Thymus (tissue), 11 donors: Measurements from ENCODE around the gene CWH43. TPM values are rescaled to one million over a fixed set of nuclear protein-coding genes. Genes with fewer than 3 reads are reported as not detected.
"Not testable (repeated sequence)": the region's sequence is repeated elsewhere in the genome, so short reads cannot be mapped to it uniquely, and the experiment has no call there.

Experiments
- DNase-seq, 9 donors: peaks; one replicate each; pipeline ENCODE4 v3.0.0-alpha.2; 2013; ENCODE audit warnings: low spot score in 9 of 9, low read depth in 6 of 9, missing footprints in 1 of 9
- H3K27ac ChIP-seq, 2 donors: one replicate each; pipeline ENCODE4 v1.5.1; 2013; ENCODE audit warnings: control low read depth in 1 of 2, low read depth in 1 of 2, low read length in 1 of 2, mild to moderate bottlenecking in 1 of 2, moderate library complexity in 1 of 2
- H3K27me3 ChIP-seq, 2 donors: one replicate each; pipeline ENCODE4 v1.5.1; 2013; ENCODE audit warnings: low read length in 1 of 2; ENCODE audit not compliant: control insufficient read depth in 2 of 2, insufficient read depth in 1 of 2
- H3K36me3 ChIP-seq, 2 donors: one replicate each; pipeline ENCODE4 v1.5.1; 2013; ENCODE audit warnings: low read length in 1 of 2, mild to moderate bottlenecking in 1 of 2, moderate library complexity in 1 of 2; ENCODE audit not compliant: control insufficient read depth in 2 of 2, insufficient read depth in 2 of 2
- H3K4me1 ChIP-seq, 2 donors: one replicate each; pipeline ENCODE4 v1.5.1; 2013; ENCODE audit warnings: low read length in 2 of 2; ENCODE audit not compliant: control insufficient read depth in 2 of 2, insufficient read depth in 2 of 2
- H3K4me3 ChIP-seq, 2 donors: one replicate each; pipeline ENCODE4 v1.5.1; 2013; ENCODE audit warnings: low read length in 2 of 2, control low read depth in 1 of 2, mild to moderate bottlenecking in 1 of 2
- H3K9me3 ChIP-seq, 2 donors: one replicate each; pipeline ENCODE4 v1.5.1; 2013; ENCODE audit warnings: low read length in 1 of 2, mild to moderate bottlenecking in 1 of 2; ENCODE audit not compliant: control insufficient read depth in 2 of 2, insufficient read depth in 1 of 2
- WGBS: extraction: QIAGEN DNeasy Blood & Tissue Kit; methylation state at CpG from one replicate; pipeline ENCODE4 v1.1.7; 2013; 5-methylcytosine and 5-hydroxymethylcytosine counted together
- polyA plus RNA-seq: library from polyadenylated mRNA; stranded (reverse); fragments of 200-250 nt; gene quantifications from one replicate; pipeline ENCODE4 v1.2.3, GENCODE V29; 2013
- total RNA-seq: library from RNA; stranded (reverse); fragments of 120-200 nt; gene quantifications from one replicate; pipeline ENCODE4 v1.2.4, GENCODE V29; 2013
- donor health status: healthy.

CWH43 gene
- total and polyA plus RNA-seq, 2 donors: 0.09 to 1.3 TPM

- DNase-seq: no peak
- Histone ChIP-seq H3K27me3 (no peaks in the 10 kb centered on the region), H3K36me3 (no peaks in the 10 kb centered on the region), H3K4me3 (no peak overlapping the region), H3K9me3 (no peaks in the 10 kb centered on the region), H3K4me1 (no peaks in the 10 kb centered on the region), H3K27ac (no peak overlapping the region)
- 98% methylated on average over 1 of the region's 1 CpG for WGBS
Observed at GRCh38 chr4:48967631-48968030, 18.4 kb upstream of the CWH43 start.

- Histone ChIP-seq H3K27ac (no peak overlapping the region), H3K27me3 (no peaks in the 10 kb centered on the region), H3K4me1 (no peaks in the 10 kb centered on the region), H3K9me3 (no peaks in the 10 kb centered on the region), H3K4me3 (no peak overlapping the region), H3K36me3 (no peaks in the 10 kb centered on the region)
- DNase-seq: no peak
- 92% methylated on average over 4 of the region's 4 CpGs for WGBS
Observed at GRCh38 chr4:48968814-48969213, 17.3 kb upstream of the CWH43 start.

GRCh38 chr4:48970471-48970921 is 15.6 kb upstream of the CWH43 start:
- Histone ChIP-seq H3K27me3 (peaks cover 0 to 2% of the 10 kb centered on the region in 2 donors), H3K4me1 (no peaks in the 10 kb centered on the region), H3K27ac (no peak overlapping the region), H3K9me3 (no peaks in the 10 kb centered on the region), H3K4me3 (no peak overlapping the region), H3K36me3 (no peaks in the 10 kb centered on the region)
- DNase-seq: no peak
- WGBS: 92% methylated on average over 3 of the region's 3 CpGs

GRCh38 chr4:48974979-48975640 is 11.0 kb upstream of the CWH43 start:
- Histone ChIP-seq H3K4me3 (no peak overlapping the region), H3K27me3 (peaks cover 0 to 4% of the 10 kb centered on the region in 2 donors), H3K4me1 (no peaks in the 10 kb centered on the region), H3K27ac (no peak overlapping the region), H3K36me3 (no peaks in the 10 kb centered on the region), H3K9me3 (no peaks in the 10 kb centered on the region)
- 85% methylated on average over 2 of the region's 2 CpGs for WGBS
- no peak for DNase-seq

GRCh38 chr4:48976041-48976440 is 10.0 kb upstream of the CWH43 start:
- 94% methylated on average over 4 of the region's 4 CpGs for WGBS

GRCh38 chr4:48979914-48980579 is 6.0 kb upstream of the CWH43 start:
- H3K4me3 ChIP-seq: no peak overlapping the region
- no peak overlapping the region for H3K27ac ChIP-seq
- peaks cover 0 to 7% of the 10 kb centered on the region in 2 donors for H3K27me3 ChIP-seq
- DNase-seq: no peak
- H3K4me1 ChIP-seq: no peaks in the 10 kb centered on the region
- H3K9me3 ChIP-seq: no peaks in the 10 kb centered on the region
- WGBS: 79% methylated on average over 6 of the region's 6 CpGs
- no peaks in the 10 kb centered on the region for H3K36me3 ChIP-seq

More at GRCh38 chr4:48976041-48976440, 10.0 kb upstream of the CWH43 start:
- no peaks in the 10 kb centered on the region for H3K4me1 ChIP-seq
- peaks cover 0 to 4% of the 10 kb centered on the region in 2 donors for H3K27me3 ChIP-seq
- H3K4me3 ChIP-seq: no peak overlapping the region
- H3K9me3 ChIP-seq: no peaks in the 10 kb centered on the region
- no peak for DNase-seq
- H3K36me3 ChIP-seq: no peaks in the 10 kb centered on the region
- no peak overlapping the region for H3K27ac ChIP-seq

- WGBS: 97% methylated on average over 2 of the region's 2 CpGs
- not testable (repeated sequence) for H3K4me1 ChIP-seq, H3K9me3 ChIP-seq, DNase-seq, H3K4me3 ChIP-seq, H3K36me3 ChIP-seq, H3K27ac ChIP-seq
- H3K27me3 ChIP-seq: peaks cover 19 to 36% of the 10 kb centered on the region in 2 donors
Observed at GRCh38 chr4:48984005-48984404, 2.1 kb upstream of the CWH43 start.

- Histone ChIP-seq H3K4me1 (no peaks in the 10 kb centered on the region), H3K36me3 (no peaks in the 10 kb centered on the region), H3K4me3 (no peak overlapping the region), H3K27ac (no peak overlapping the region), H3K9me3 (no peaks in the 10 kb centered on the region), H3K27me3 (peaks cover 19 to 36% of the 10 kb centered on the region in 2 donors)
- 30% methylated on average over 18 of the region's 18 CpGs for WGBS
- DNase-seq: no peak
Observed at GRCh38 chr4:48985602-48985975, 486 bp upstream of the CWH43 start.

GRCh38 chr4:48986654-48987164 is 634 bp downstream of the CWH43 start:
- no peak for DNase-seq
- WGBS: 56% methylated on average over 27 of the region's 27 CpGs
- H3K36me3 ChIP-seq: no peaks in the 10 kb centered on the region
- H3K9me3 ChIP-seq: no peaks in the 10 kb centered on the region
- no peak overlapping the region for H3K27ac ChIP-seq
- H3K4me1 ChIP-seq: no peaks in the 10 kb centered on the region
- H3K27me3 ChIP-seq: peaks cover 19 to 36% of the 10 kb centered on the region in 2 donors
- H3K4me3 ChIP-seq: no peak overlapping the region
